ENCODE results near the gene THTPA. TPM values are rescaled to one million over a fixed set of nuclear protein-coding genes. Genes with fewer than 3 reads are reported as not detected.

The THTPA gene
- total and polyA plus RNA-seq, 2 of the 13 experiments (the other 11 are each of a cell fraction or from before 2014, with no cell fraction given) = 7.4 to 8.7 TPM

GRCh38 chr14:23551266-23552028, 4.6 kb upstream of the THTPA start, which contains the start of gene ZFHX2 (continued):
- TF ChIP-seq ZNF407 (CRISPR knock-in tag; IDR thresholded peaks at IDR 0.05; ENCODE audit: not compliant biosample characterization) = peak; percentile 81
- peak; percentile 71; the same call in 1 of the 2 replicates for TF ChIP-seq ELF3 (CRISPR knock-in tag; IDR thresholded peaks at IDR 0.05)
- peak; percentile 89 for TF ChIP-seq PTBP1 (IDR thresholded peaks at IDR 0.05; ENCODE audit: low read depth, low read length, poor library complexity, severe bottlenecking)
- TF ChIP-seq ATF3 (CRISPR knock-in tag; IDR thresholded peaks at IDR 0.05) = 0 out of 2 replicates have a peak, but pooled peaks have one; percentile 23
- peak; percentile 49; the same call in 1 of the 2 replicates for TF ChIP-seq ZNF792 (CRISPR knock-in tag; IDR thresholded peaks at IDR 0.05)
- TF ChIP-seq NR2C2 (CRISPR knock-in tag; IDR thresholded peaks at IDR 0.05; ENCODE audit: borderline replicate concordance) = peak; percentile 97
- TF ChIP-seq KDM2A (CRISPR knock-in tag; IDR thresholded peaks at IDR 0.05; ENCODE audit: borderline replicate concordance, low read depth) = peak; percentile 93
- TF ChIP-seq GABPB1 (CRISPR knock-in tag; IDR thresholded peaks at IDR 0.05) = peak; percentile 92
- peak; percentile 55; the same call in 1 of the 2 replicates for TF ChIP-seq NCOR1 (IDR thresholded peaks at IDR 0.05; ENCODE audit: borderline replicate concordance, low read length)
- peak; percentile 91 for TF ChIP-seq ZGPAT (CRISPR knock-in tag; IDR thresholded peaks at IDR 0.05)
- peak; percentile 66 for TF ChIP-seq ZNF781 (CRISPR knock-in tag; IDR thresholded peaks at IDR 0.05; ENCODE audit: borderline replicate concordance, not compliant biosample characterization)
- no peak; the same call in 1 of the 2 replicates for TF ChIP-seq HOXA9 (CRISPR knock-in tag; IDR thresholded peaks at IDR 0.05; ENCODE audit: borderline replicate concordance)
- peak; percentile 92 for TF ChIP-seq HCFC1 (IDR thresholded peaks at IDR 0.05; ENCODE audit: low read depth, low read length)
- TF ChIP-seq FOXO1 (CRISPR knock-in tag; IDR thresholded peaks at IDR 0.05) = peak; percentile 67; the same call in 1 of the 2 replicates
- TF ChIP-seq TRAFD1 (CRISPR knock-in tag; IDR thresholded peaks at IDR 0.05; ENCODE audit: borderline replicate concordance) = peak; percentile 59; the same call in 1 of the 2 replicates
- no peak for TF ChIP-seq GABPA (IDR thresholded peaks at IDR 0.05; ENCODE audit: low read depth, low read length)
- no peak for TF ChIP-seq GABPA (CRISPR knock-in tag; IDR thresholded peaks at IDR 0.05; ENCODE audit: low read depth)

Data from HepG2 (cell line).